ENCODE results near the gene CLTCL1.

GRCh38 chr22:19275513-19275912, 16.0 kb downstream of the CLTCL1 start:
- TF ChIP-seq EZH2 (IDR thresholded peaks at IDR 0.05; ENCODE audit: borderline replicate concordance, insufficient read depth, low read depth, low read length, poor library complexity, severe bottlenecking) (no peak), CTCF (IDR thresholded peaks at IDR 0.05) (no peak)

Measured in B cell (primary cell).